Heart right ventricle (tissue), 16 donors: ENCODE results near the gene PSG2. TPM values are rescaled to one million over a fixed set of nuclear protein-coding genes. Genes with fewer than 3 reads are reported as not detected.
"Not testable (repeated sequence)": the region's sequence is repeated elsewhere in the genome, so short reads cannot be mapped to it uniquely, and the experiment has no call there.

ENCODE experiments used
- ATAC-seq, 8 donors: fragments of 200-7000 bp; cut with Tn5 transposase; one replicate each; pipeline ENCODE4 v1.9.1; 2020; ENCODE audit warnings: mild to moderate bottlenecking in 8 of 8, moderate library complexity in 8 of 8, moderate number of reproducible peaks in 1 of 8
- DNase-seq, 2 donors: peaks; one replicate each; pipeline ENCODE4 v3.0.0-alpha.2; 2020
- H3K27ac ChIP-seq, 10 donors: fragments of 200-600 bp; sonication (generic) in 2 of 10; one replicate each; pipeline versions ENCODE4 v1.5.0 to v1.8.0; 2020 to 2022; ENCODE audit warnings: mild to moderate bottlenecking in 3 of 10
- H3K27me3 ChIP-seq, 7 donors: fragments of 200-600 bp; one replicate each; pipeline ENCODE4 v1.8.0; 2021 to 2022; ENCODE audit warnings: mild to moderate bottlenecking in 2 of 7
- H3K36me3 ChIP-seq, 9 donors: fragments of 200-600 bp; sonication (generic) in 1 of 9; one replicate each; pipeline versions ENCODE4 v1.5.0 to v1.8.0; 2020 to 2022; ENCODE audit warnings: mild to moderate bottlenecking in 2 of 9
- H3K4me1 ChIP-seq, 9 donors: fragments of 200-600 bp; sonication (generic) in 1 of 9; one replicate each; pipeline versions ENCODE4 v1.5.0 to v1.8.0; 2020 to 2022; ENCODE audit warnings: mild to moderate bottlenecking in 4 of 9
- H3K4me3 ChIP-seq, 10 donors: fragments of 200-600 bp; sonication (generic) in 2 of 10; one replicate each; pipeline versions ENCODE4 v1.5.0 to v1.8.0; 2020 to 2022; ENCODE audit warnings: mild to moderate bottlenecking in 7 of 10, moderate library complexity in 2 of 10
- H3K9me3 ChIP-seq, 11 donors: fragments of 200-600 bp in 10 of 11; sonication (generic) in 2 of 11; one replicate each; pipeline versions ENCODE4 v1.5.0 to v1.8.0; 2013 to 2022; ENCODE audit warnings: mild to moderate bottlenecking in 2 of 11, control low read depth in 1 of 11, moderate library complexity in 1 of 11
- CTCF ChIP-seq, 9 donors: fragments of 200-600 bp; sonication (generic) in 2 of 9; IDR thresholded peaks; one replicate each; pipeline versions ENCODE4 v1.5.0 to v1.8.0; 2021 to 2022; ENCODE audit warnings: antibody characterized with exemption in 9 of 9, mild to moderate bottlenecking in 5 of 9, moderate library complexity in 1 of 9
- WGBS, 2 donors: extraction: QIAGEN DNeasy Blood & Tissue Kit; methylation state at CpG; one replicate each; pipeline ENCODE4 v1.1.7; 2013; ENCODE audit warnings: inconsistent platforms in 1 of 2; 5-methylcytosine and 5-hydroxymethylcytosine counted together
- intact Hi-C, 10 donors: fragments of 100-400 bp; cut with DNase I; formaldehyde crosslinking; loops; one replicate each; pipeline versions ENCODE4 v1.11.1 to v1.14.2; 2022
- polyA plus RNA-seq, 2 donors: library from polyadenylated mRNA; stranded (reverse); fragments of 200-250 nt; gene quantifications; one replicate each; pipeline ENCODE4 v1.2.3, GENCODE V29; 2013
- total RNA-seq, 10 donors: library from RNA; stranded (reverse); fragmentation: NEBNext Ultra II Directional in 3 of 10; extraction: Animal tissue kit (Norgen Biotek cat#: 25700) in 3 of 10; gene quantifications; one replicate each; pipeline versions ENCODE4 v1.2.1 to v1.2.4, GENCODE V29; 2021 to 2023
- donor health status: Arrhythmogenic right ventricular cardiomyopathy.
- donor health status: ischemic (EF 13 %, LVEDD 7.1; RV severe dilation, severe dysfunction).
- donor health status: healthy with polysubstance abuse.
- donor health status: DM: no; HTN: yes; CAD: no.
- donor health status: DM: no; HTN: no; CAD: no.
- donor health status: ischemic (EF 25% LVEDD 6.9; RV normal size, moderate dysfunction).
- donor health status: ischemic (EF 25% LVEDD 5.7; RV mildly dilated, moderate dysfunction).
- donor health status: healthy.
- donor health status: DM: yes; HTN: yes; CAD: no.
- donor health status: Ischemic cardiomyopathy.
- donor health status: ischemic (EF 35%, LVEDD 5.7; RV mildly dilated, moderate dysfunction).
- donor health status: nonischemic (EF 11% LVEDD 7.7; RV severe dilation, severe dysfunction).
- donor health status: DM: yes; HTN: yes; CAD: no.
- donor health status: PGD.
- donor health status: ischemic (EF 29% LVEDD 5.4; RV normal size, mild dysfunction).
- donor health status: nonischemic (EF 23%, LVEDD 6.1; RV moderate dilation, normal function).

The PSG2 gene
- total and polyA plus RNA-seq, 12 donors = not detected

- ATAC-seq = no peak
- 66 to 75% methylated on average over 2 of the region's 2 CpGs for WGBS, 2 donors
These were observed 19.4 kb upstream of the PSG2 start for GRCh38 chr19:43101950-43102349.

GRCh38 chr19:43098416-43098815 lies 15.9 kb upstream of the PSG2 start:
- DNase-seq, intact Hi-C loops, ATAC-seq: not testable (repeated sequence)

More at GRCh38 chr19:43101950-43102349, 19.4 kb upstream of the PSG2 start:
- no peak for TF ChIP-seq CTCF (IDR thresholded peaks at IDR 0.05)
- peaks cover 0 to 32% (median 8%) of the 10 kb centered on the region in 11 donors for H3K9me3 ChIP-seq
- no peak for DNase-seq
- H3K36me3 ChIP-seq = no peaks in the 10 kb centered on the region
- no peak overlapping the region for H3K27ac ChIP-seq
- intact Hi-C loops = loop anchor here in 2 of 10 donors (10.0 kb wide), 2 partner anchors 93 to 103 kb away; partner anchors contain the start of gene PSG4 (in 1 of the 2)
- peaks cover 0 to 19% (median 3%) of the 10 kb centered on the region in 7 donors for H3K27me3 ChIP-seq
- H3K4me1 ChIP-seq = no peaks in the 10 kb centered on the region
- no peak overlapping the region for H3K4me3 ChIP-seq

GRCh38 chr19:43087702-43088340 lies 5.3 kb upstream of the PSG2 start:
- WGBS, 2 donors = 51 to 52% methylated on average over 13 of the region's 13 CpGs
- ATAC-seq = not testable (repeated sequence)

More at GRCh38 chr19:43098416-43098815, 15.9 kb upstream of the PSG2 start:
- not testable (repeated sequence) for H3K9me3 ChIP-seq, H3K27ac ChIP-seq, H3K36me3 ChIP-seq, H3K27me3 ChIP-seq, H3K4me1 ChIP-seq, H3K4me3 ChIP-seq

GRCh38 chr19:43085796-43086530 lies 3.5 kb upstream of the PSG2 start:
- WGBS, 2 donors = 75 to 82% methylated on average over 2 of the region's 2 CpGs
- intact Hi-C loops, H3K4me3 ChIP-seq, H3K27ac ChIP-seq, H3K27me3 ChIP-seq, H3K9me3 ChIP-seq, H3K4me1 ChIP-seq, H3K36me3 ChIP-seq, ATAC-seq, DNase-seq: not testable (repeated sequence)

More at GRCh38 chr19:43087702-43088340, 5.3 kb upstream of the PSG2 start:
- peak; percentile 36 to 53 for DNase-seq
- H3K4me3 ChIP-seq, H3K4me1 ChIP-seq, intact Hi-C loops, H3K9me3 ChIP-seq, H3K36me3 ChIP-seq, H3K27ac ChIP-seq: not testable (repeated sequence)
- H3K27me3 ChIP-seq = peaks cover 0 to 15% (median 5%) of the 10 kb centered on the region in 7 donors
- TF ChIP-seq CTCF (IDR thresholded peaks at IDR 0.05) = peak; percentile 27 to 78 (median 63)

GRCh38 chr19:43084196-43084832 lies 1.8 kb upstream of the PSG2 start:
- H3K27ac ChIP-seq, H3K27me3 ChIP-seq, ATAC-seq, H3K4me3 ChIP-seq, H3K4me1 ChIP-seq, DNase-seq, H3K9me3 ChIP-seq, intact Hi-C loops, H3K36me3 ChIP-seq: not testable (repeated sequence)
- TF ChIP-seq CTCF (IDR thresholded peaks at IDR 0.05) = peak; percentile 19 to 63 (median 54)
- WGBS, 2 donors = 51 to 54% methylated on average over 12 of the region's 12 CpGs

- intact Hi-C loops, H3K9me3 ChIP-seq, H3K4me3 ChIP-seq, H3K36me3 ChIP-seq, ATAC-seq, DNase-seq, H3K27me3 ChIP-seq, H3K4me1 ChIP-seq, H3K27ac ChIP-seq: not testable (repeated sequence)
- 93 to 95% methylated on average over 9 of the region's 9 CpGs for WGBS, 2 donors
These were observed 1.2 kb upstream of the PSG2 start for GRCh38 chr19:43083721-43084120.
